NCI-H2029 (cell line): ENCODE results near the gene ADGRB2.

Experiments
- DNase-seq: peaks from one replicate; lab custom pipeline; 2025; lab: John Stamatoyannopoulos, UW

The ADGRB2 gene

GRCh38 chr1:31700468-31701090 lies 63.6 kb downstream of the ADGRB2 start:
- no peak for DNase-seq

GRCh38 chr1:31699341-31699891 lies 64.7 kb downstream of the ADGRB2 start:
- no peak for DNase-seq

DNA sequence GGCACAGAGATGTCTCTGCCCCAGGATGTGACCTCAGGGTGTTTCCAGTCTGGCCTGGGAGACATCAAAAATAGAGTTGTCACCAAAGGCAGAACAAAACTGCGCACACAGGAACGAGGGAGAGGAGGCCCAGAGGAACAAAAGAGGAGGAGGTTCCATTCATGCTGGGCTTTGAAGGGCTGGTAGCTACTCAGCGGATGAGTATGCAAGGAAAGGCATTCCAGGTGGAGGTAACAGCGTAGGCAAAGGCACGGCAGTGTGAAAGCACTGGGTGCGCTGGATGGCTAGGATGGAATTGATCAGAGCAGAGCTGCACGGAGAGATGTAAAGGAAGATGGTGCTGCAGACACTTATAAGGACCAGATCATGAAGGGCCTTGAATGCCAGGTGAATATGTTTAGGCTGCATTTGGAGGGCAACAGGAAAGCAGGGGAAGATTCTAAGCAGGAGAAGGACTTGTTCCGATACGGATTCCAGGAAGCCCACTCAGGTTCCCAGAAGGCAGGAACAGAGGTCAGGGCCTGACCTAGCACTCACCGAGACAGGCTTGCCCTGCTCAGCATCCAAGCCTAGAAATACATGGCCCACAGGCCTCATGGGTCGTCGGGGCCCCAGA lies 66.7 kb downstream of the ADGRB2 start:
- DNase-seq, result no peak

DNA sequence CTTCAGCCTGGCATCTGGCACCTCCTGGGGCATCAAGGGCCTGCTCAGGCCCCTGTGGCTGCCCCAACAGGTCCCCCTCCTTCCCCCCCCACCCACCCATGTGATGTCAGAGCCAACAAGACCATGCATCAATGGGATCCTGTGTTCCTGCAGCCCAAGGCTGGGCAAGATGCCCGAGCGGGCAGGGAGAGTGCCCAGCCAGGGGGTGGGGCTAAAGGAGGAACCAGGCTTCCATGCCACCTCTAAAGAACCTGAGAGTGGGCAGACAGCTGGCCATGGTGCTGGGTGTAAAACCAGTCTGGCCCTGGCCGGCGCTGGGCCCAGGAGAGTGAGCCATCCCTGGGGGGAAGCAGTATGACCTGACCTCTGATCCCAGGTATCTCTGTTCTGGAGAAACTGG lies 67.9 kb downstream of the ADGRB2 start:
- peak; percentile 76 for DNase-seq

- DNase-seq, result no peak
These were observed 68.8 kb downstream of the ADGRB2 start for GRCh38 chr1:31695327-31695726.

GRCh38 chr1:31694964-31695313 lies 69.2 kb downstream of the ADGRB2 start:
- no peak for DNase-seq

DNA sequence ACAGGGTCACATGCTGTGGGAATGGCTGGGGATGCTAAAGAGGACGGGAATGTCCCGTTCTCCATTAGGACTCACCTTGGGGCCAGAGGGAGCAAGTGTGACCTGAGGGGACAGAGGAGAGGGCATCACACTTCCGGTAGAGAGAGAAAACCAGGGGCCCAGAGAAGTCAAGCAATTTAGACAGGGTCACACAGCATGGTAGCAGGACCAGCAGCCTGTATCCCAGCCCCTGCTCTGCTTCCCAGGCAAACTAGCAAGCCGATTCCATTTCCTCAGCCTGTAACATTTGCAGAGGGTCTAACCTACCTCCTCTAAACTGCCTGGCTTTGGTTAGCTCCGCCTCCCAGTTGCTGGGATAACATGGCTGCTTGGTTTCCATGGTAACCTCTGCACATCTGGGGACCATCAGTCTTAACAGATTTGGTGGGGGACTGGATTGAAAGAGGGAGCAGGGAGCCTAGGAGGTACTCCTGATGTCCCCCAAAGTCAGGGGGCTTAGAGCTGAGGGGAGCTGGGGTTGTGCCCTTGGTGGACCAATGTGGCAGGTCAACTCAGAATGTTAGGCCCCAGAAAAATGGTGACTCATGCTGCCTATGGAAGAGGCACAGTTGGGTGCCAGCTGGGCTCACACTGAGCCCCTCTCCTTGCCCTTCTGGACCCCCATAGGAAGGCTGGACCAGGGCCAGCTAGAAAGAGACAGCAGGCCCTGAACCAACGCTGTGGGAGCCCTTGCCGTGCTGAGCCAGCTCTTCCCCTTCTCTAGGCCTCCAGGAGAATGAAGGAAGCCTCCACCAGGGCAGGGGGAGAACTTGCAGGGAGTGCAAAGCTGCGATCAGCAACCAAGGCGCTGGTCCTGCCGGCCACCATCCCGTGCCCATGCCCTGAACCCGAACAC lies 69.8 kb downstream of the ADGRB2 start:
- no peak for DNase-seq

- DNase-seq, result no peak
These were observed 70.9 kb downstream of the ADGRB2 start for GRCh38 chr1:31693231-31693630.

GRCh38 chr1:31691951-31692350 lies 72.2 kb downstream of the ADGRB2 start:
- DNase-seq, result no peak

GRCh38 chr1:31691446-31691845 lies 72.7 kb downstream of the ADGRB2 start:
- DNase-seq, result no peak

GRCh38 chr1:31690921-31691320 lies 73.2 kb downstream of the ADGRB2 start:
- DNase-seq, result no peak

DNA sequence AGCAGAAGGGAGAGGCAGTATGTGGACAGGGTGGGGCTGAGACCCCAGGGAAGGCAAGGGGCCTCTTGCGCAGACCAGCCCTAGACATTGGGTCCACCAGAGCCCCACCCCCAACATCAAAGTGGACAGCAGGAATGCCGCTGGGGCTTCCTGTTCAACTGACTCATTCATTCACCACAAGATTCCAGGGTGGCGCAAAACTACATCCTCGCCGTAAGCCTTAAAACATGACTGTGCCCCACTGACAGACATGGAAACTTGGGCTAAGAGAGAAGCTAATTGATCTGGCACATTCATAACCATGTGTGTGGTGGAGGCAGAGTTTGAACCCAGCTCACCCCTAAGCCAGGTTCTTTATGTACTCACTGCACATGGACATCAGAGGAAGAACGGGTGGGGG lies 74.3 kb downstream of the ADGRB2 start:
- DNase-seq, result no peak

DNA sequence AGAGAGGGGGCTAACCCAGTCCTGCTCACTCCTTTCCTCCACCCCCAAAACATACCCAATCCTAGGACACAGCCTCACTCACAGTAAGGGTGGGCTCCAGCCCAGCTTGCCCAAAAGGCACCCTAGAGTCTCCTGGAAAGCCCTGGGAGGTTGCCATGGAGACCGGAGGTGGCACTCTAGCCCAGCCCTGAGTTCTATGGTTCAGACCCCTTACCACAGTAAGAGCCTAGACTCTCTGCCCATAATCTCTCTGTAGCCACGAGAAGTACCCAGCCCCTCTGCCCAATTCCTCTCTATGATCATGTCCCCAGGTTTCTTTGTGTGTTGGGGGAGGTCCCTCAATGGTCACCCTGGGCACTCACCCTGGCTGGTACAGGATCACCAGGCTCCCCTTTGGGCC lies 74.8 kb downstream of the ADGRB2 start:
- DNase-seq, result no peak

DNA sequence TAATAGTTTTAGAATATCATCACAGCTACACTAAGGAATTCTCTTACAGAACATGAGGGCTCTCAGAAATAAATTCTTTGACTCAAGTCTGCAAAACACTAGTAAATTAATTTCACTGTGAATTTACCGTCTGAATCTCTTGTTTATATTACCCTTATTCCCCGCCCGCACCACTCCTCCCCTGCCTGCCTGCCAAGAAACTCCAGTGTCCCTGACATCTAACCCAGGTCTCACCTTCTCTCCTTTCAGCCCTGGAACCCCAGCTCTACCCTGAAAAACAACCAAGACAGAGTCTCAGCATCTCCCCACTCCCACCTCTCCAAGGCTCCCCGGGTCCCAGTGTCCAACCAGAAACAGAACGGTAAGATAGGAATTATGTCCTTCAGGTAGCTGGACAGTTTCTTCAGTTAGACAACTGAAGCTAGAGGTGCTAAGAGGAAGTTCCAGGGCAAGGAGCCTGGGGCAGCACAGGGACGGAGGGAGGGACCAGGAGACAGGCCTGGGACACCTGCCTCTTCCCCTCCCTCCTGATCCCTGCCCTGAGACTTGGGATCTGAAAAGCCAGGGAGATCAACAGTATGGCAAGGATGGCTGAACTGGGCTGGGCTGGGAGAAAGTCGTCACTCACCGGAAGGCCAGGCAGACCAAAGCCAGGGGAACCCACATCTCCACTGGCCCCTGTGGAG lies 75.8 kb downstream of the ADGRB2 start:
- DNase-seq, result no peak

DNA sequence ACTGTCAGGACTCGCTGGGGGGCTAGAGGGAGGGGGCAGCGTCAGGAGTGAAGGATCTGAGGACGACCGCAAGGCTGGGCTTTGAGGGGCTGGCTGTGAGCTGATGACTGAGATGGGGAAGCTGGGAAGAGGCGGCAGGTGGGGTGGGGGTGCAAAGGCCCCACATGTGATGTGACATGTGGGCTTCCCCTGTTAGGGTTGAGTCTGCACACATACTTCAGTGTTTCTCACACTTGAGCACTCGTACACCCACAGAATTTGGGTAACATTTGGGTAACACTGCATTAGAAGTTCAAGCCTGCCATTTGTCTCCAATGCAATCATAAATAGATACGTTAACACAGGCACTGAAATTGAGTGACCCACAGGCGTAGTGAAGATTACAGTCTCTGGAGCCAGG lies 76.5 kb downstream of the ADGRB2 start:
- DNase-seq, result no peak

GRCh38 chr1:31685795-31686194 lies 78.3 kb downstream of the ADGRB2 start:
- no peak for DNase-seq

- no peak for DNase-seq
These were observed 80.1 kb downstream of the ADGRB2 start for GRCh38 chr1:31683997-31684396.

- DNase-seq, result no peak
These were observed 82.7 kb downstream of the ADGRB2 start for GRCh38 chr1:31681415-31681814.

- no peak for DNase-seq
These were observed 84.4 kb downstream of the ADGRB2 start for GRCh38 chr1:31679676-31680230.

- no peak for DNase-seq
These were observed 85.0 kb downstream of the ADGRB2 start for GRCh38 chr1:31679091-31679490.

DNA sequence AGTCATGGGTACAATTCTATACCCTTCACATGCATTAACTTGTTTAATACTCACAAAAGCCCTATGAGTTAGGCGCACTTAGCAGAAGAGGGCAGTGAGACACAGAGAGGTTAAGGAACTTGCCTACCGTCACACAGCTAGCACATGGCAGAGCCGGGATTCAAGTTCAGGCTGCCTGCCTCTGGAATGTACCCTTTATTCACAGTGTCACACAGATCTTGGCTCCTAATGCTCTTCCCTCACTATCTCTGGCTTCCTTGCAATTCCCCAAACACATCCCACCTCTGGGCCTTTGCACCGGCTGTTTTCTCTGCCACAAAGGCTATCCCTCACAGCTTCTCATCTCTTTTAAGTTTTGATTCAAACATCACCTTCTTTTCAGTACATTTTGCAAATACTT lies 85.5 kb downstream of the ADGRB2 start:
- no peak for DNase-seq

GRCh38 chr1:31677949-31678348 lies 86.2 kb downstream of the ADGRB2 start:
- no peak for DNase-seq
